ENCODE measurements around the gene DBF4B. TPM values are rescaled to one million over a fixed set of nuclear protein-coding genes. Genes with fewer than 3 reads are reported as not detected.

DBF4B gene
- total RNA-seq, 4 donors from 2014 or later = 1.9 to 5.3 (median 3.8) TPM

DNA sequence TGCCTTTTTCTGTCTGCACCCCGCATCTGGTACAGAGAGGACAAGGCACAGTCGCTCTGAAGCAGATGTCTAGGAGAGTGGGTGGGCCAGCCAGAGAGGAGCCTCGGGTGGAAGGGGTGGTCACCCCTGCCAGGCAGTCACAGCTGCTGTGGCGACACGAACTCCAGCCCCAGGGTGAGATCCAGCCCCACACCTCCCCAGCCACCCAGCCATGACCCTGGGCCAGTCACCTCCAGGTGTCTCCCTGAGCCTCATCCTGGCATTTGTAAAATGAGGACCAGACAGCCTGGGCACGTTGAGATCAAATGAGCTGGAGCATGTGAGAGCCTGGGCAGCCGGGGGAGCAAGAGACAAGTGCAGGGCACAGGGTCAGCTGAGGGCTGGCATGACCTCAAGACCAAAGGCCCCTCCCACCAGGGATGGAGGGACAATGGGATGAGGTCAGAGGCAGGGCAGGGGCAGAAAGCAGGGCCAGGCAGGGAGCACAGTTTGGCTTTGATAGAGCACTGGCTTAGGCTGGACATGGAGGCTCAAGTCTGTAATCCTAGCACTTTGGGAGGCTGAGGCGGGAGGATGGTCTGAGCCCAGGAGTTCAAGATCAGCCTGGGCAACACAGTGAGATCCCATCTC is 58.1 kb downstream of the DBF4B start:
- intact Hi-C loops (cut with DNase I) = no loop called here
- H3K27ac ChIP-seq = no peak overlapping the region
- H3K9me3 ChIP-seq = no peaks in the 10 kb centered on the region
- peaks cover 0 to 74% (median 0%) of the 10 kb centered on the region in 4 donors for H3K27me3 ChIP-seq
- no peak overlapping the region for H3K4me3 ChIP-seq
- TF ChIP-seq POLR2A (IDR thresholded peaks at IDR 0.05) = no peak
- TF ChIP-seq, protein P1, sequence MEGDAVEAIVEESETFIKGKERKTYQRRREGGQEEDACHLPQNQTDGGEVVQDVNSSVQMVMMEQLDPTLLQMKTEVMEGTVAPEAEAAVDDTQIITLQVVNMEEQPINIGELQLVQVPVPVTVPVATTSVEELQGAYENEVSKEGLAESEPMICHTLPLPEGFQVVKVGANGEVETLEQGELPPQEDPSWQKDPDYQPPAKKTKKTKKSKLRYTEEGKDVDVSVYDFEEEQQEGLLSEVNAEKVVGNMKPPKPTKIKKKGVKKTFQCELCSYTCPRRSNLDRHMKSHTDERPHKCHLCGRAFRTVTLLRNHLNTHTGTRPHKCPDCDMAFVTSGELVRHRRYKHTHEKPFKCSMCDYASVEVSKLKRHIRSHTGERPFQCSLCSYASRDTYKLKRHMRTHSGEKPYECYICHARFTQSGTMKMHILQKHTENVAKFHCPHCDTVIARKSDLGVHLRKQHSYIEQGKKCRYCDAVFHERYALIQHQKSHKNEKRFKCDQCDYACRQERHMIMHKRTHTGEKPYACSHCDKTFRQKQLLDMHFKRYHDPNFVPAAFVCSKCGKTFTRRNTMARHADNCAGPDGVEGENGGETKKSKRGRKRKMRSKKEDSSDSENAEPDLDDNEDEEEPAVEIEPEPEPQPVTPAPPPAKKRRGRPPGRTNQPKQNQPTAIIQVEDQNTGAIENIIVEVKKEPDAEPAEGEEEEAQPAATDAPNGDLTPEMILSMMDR (IDR thresholded peaks at IDR 0.05) = no peak
- H3K4me1 ChIP-seq = no peaks in the 10 kb centered on the region
- 80 to 90% methylated on average over 1 of the region's 8 CpGs for WGBS, 2 donors
- DNase-seq = no peak
- no peaks in the 10 kb centered on the region for H3K36me3 ChIP-seq

DNA sequence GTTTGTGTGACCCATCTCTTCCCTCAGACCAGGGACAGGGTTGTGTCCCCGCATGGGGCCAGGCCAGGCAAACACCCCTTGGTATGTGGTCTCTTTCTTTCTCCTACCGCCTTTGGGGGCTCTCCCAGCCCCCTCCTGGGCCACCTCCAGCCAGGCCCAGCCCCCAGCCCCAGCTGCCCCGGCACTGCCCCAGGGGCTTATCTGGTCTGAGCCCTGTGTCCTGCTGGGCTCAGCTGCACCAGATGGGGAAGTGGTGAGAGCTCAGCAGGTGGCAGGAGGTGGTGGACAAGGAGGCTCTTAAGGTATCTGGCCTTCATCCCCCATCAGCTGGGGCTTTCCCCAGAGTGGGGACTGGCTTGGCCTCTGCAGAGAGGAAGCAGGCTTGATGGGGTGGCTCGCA is 59.0 kb downstream of the DBF4B start:
- no peaks in the 10 kb centered on the region for H3K4me1 ChIP-seq
- TF ChIP-seq POLR2A (IDR thresholded peaks at IDR 0.05) = no peak
- TF ChIP-seq, protein P1 (IDR thresholded peaks at IDR 0.05) = no peak
- no peaks in the 10 kb centered on the region for H3K36me3 ChIP-seq
- no peak for DNase-seq
- intact Hi-C loops (cut with DNase I) = no loop called here
- WGBS, 2 donors = 79 to 86% methylated on average over 1 to 2 of the region's 4 CpGs
- no peaks in the 10 kb centered on the region for H3K9me3 ChIP-seq
- no peak overlapping the region for H3K4me3 ChIP-seq
- H3K27ac ChIP-seq = no peak overlapping the region
- peaks cover 0 to 74% (median 0%) of the 10 kb centered on the region in 4 donors for H3K27me3 ChIP-seq

DNA sequence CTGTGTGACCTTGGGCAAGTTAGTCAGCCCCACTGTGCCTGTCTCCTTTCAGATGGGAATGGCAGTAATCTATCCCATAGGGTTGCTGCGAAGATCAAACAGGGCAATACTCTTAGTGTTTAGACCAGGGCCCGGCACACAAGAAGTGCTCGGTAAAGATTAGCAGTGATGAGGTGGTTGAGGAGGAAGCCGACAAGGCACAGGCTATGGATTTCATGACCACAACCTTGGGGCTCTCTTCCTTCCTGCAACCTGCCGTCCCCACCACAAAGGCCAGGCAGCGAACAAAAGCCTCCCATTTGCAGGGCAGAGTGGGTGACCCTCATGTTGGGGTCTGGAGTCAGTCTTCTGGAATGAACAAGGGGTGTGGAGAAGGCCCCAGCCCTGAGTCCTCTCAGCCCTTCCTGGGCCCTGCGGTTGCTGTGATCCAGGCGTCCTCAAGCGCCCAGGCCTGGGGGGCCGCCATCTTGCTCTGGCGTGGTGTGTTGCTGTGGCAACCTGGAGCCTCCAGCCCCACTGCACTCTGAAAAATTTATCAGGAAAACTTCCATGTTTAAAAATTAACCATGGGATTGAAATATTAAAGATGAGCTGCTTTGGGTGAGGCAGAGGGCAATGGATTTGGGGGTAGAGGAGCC is 60.2 kb downstream of the DBF4B start:
- H3K9me3 ChIP-seq = no peaks in the 10 kb centered on the region
- intact Hi-C loops (cut with DNase I) = no loop called here
- 62 to 73% methylated on average over 3 to 6 of the region's 11 CpGs for WGBS, 2 donors
- no peaks in the 10 kb centered on the region for H3K4me1 ChIP-seq
- TF ChIP-seq POLR2A (IDR thresholded peaks at IDR 0.05) = no peak
- TF ChIP-seq, protein P1 (IDR thresholded peaks at IDR 0.05) = no peak
- no peaks in the 10 kb centered on the region for H3K36me3 ChIP-seq
- peaks cover 0 to 85% (median 0%) of the 10 kb centered on the region in 4 donors for H3K27me3 ChIP-seq
- no peak for DNase-seq
- H3K4me3 ChIP-seq = no peak overlapping the region
- H3K27ac ChIP-seq = no peak overlapping the region

DNA sequence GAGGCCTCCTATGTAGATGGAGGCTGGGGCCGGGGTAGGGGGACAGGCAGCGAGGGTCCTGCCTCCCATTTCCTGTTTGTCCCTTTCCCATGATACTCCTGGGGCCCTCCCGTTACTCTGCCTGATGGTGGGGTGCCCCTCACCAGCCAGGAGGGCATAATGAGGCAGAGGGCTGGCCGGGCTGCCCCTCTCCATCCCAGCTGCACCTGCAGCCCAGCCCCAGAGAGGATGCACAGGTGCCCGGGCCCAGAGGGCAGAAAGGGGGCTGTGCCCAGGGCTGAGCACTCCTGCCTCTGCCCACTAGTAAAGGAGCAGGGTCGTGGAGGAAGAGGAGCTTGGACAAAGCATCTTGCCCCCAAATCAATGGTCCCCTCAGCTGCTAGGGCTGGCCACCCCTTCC is 60.8 kb downstream of the DBF4B start:
- 0 to 33% methylated on average over 1 to 2 of the region's 6 CpGs for WGBS, 2 donors
- TF ChIP-seq, protein P1 (IDR thresholded peaks at IDR 0.05) = no peak
- no peak for TF ChIP-seq POLR2A (IDR thresholded peaks at IDR 0.05)
- H3K4me3 ChIP-seq = no peak overlapping the region
- no peaks in the 10 kb centered on the region for H3K36me3 ChIP-seq
- no peaks in the 10 kb centered on the region for H3K9me3 ChIP-seq
- DNase-seq = no peak
- H3K27ac ChIP-seq = no peak overlapping the region
- intact Hi-C loops (cut with DNase I) = no loop called here
- peaks cover 0 to 1% (median under 1%) of the 10 kb centered on the region in 3 donors for H3K4me1 ChIP-seq
- peaks cover 0 to 87% (median 0%) of the 10 kb centered on the region in 4 donors for H3K27me3 ChIP-seq

GRCh38 chr17:44769647-44770084 is 61.2 kb downstream of the DBF4B start:
- no peaks in the 10 kb centered on the region for H3K36me3 ChIP-seq
- H3K4me3 ChIP-seq = no peak overlapping the region
- TF ChIP-seq, protein P1 (IDR thresholded peaks at IDR 0.05) = no peak
- TF ChIP-seq POLR2A (IDR thresholded peaks at IDR 0.05) = no peak
- intact Hi-C loops (cut with DNase I) = no loop called here
- H3K27ac ChIP-seq = no peak overlapping the region
- peaks cover 0 to 6% (median 4%) of the 10 kb centered on the region in 3 donors for H3K4me1 ChIP-seq
- H3K27me3 ChIP-seq = peaks cover 0 to 86% (median 0%) of the 10 kb centered on the region in 4 donors
- H3K9me3 ChIP-seq = no peaks in the 10 kb centered on the region
- WGBS, 2 donors = no CpG with 5 or more reads among the region's 15 CpGs
- no peak for DNase-seq

All from esophagus squamous epithelium (tissue), 5 donors.